Activated naive CD4-positive, alpha-beta T cell treated with Interleukin-2 at 50 U/mL for 16 hours (primary cell): ENCODE data around the gene BRF1.
A peak's percentile ranks its signal among the peaks of the same experiment; 100 is the strongest.
"Not testable (repeated sequence)": the region's sequence is repeated elsewhere in the genome, so short reads cannot be mapped to it uniquely, and the experiment has no call there.

ENCODE experiments used
- DNase-seq: peaks from one replicate; pipeline ENCODE4 v3.0.0-alpha.2; 2020

The BRF1 gene

DNA sequence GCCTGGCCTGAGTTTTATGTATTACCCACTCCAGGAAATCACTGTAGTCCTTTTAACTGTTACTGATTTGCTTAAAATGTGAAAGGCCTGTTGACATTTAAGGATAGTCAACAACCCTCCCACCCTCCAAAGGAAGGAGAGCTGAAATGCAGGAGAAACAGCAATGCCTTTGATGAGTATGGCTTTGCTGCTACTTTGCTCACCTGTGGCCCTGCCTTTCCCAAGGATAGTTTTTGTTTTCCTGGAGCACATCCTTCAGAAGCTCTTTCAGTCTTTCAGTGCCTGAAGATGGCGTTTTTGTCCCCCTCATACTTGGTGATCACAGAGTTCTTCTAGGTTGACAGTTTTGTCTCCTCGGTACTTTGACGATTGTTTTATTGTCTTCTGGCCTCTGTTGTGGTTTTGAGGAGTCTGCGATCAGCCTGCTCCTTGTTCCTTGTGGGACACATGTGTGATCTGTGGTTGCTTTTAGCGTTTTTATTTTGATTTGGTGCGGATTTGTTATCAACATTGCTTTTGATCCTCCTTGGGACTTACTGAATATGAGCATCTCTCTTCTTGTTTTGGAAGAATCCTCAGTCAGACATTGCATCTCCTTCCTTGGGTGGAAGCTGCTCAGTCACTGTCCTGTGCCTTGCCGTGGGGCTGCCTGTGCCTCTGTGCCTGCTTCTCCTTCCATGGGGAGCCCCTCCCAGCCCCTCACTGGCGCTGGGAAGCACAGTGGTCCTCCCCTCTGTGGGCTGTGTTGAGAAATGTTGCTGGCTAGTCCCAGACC lies 31.0 kb upstream of the BRF1 start:
- DNase-seq, result no peak

GRCh38 chr14:105330491-105330895 lies 29.7 kb upstream of the BRF1 start:
- no peak for DNase-seq

- DNase-seq, result no peak
Observed at GRCh38 chr14:105329411-105330150, 28.8 kb upstream of the BRF1 start.

- no peak for DNase-seq
Observed at GRCh38 chr14:105328678-105329390, 28.0 kb upstream of the BRF1 start.

DNA sequence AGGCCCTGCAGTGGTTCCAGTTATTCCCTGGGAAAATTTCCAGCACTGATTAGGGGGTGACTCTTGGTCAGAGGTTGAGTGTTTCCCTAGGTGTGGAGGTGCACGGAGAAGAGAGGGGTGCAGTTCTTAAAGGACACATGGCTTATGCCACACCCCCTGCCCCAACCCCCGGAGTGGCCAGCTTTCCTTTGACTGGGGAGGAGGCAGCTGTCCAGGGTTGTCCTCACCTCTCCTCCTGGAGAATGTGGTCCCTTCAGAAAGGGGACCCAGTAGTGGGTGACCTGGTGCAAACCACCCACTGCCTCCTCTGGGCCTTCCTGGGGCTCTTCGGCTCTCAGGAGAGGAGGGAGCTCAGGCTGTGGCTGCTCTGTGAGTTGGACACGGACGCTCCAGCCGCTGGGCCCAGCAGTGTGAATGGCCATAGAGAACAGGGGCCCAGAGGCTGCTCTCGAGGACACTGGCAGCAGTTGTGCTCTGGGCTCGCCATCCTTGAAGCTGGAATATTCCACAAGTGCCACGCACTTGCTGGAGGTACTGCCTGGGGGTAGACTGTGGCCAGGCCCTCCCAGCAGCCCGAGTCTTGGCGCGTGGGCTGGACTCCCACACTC lies 27.4 kb upstream of the BRF1 start:
- no peak for DNase-seq

DNA sequence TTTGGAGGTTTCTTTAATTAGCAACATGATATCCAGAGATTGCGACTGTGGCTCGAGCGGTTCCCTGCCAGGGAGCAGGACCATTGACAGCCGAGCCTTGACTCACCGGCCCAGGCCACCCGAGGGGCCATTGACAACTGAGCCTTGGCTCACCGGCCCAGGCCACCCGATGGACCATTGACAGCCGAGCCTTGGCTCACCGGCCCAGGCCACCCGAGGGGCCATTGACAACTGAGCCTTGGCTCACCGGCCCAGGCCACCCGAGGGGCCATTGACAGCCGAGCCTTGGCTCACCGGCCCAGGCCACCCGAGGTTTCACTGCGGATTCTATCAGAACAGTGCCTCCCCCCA lies 26.9 kb upstream of the BRF1 start:
- DNase-seq, result not testable (repeated sequence)

GRCh38 chr14:105326891-105327694 lies 26.3 kb upstream of the BRF1 start:
- no peak for DNase-seq

- DNase-seq, result no peak
Observed at GRCh38 chr14:105326568-105326867, 25.7 kb upstream of the BRF1 start.

GRCh38 chr14:105325716-105326567 lies 25.1 kb upstream of the BRF1 start:
- no peak for DNase-seq

DNA sequence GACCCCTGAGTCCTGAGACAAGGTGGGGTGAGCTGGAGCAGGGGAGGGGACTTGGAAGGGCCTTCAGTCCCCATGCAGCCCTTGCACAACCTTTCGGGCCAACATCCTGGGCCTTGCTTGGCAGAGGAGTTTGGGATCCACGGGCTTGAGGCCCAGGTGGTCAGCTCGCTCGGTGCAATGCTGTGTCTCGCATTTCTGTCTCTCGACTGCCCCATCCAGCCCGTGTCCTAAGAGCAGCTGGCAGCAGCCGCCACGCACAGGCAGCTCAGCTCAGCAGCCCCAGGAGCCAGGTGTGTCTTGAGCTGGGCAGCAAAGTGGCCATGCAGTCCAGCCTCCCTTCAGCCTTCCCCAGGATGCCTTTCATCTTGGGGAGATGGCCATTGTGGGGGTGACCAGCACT lies 24.5 kb upstream of the BRF1 start:
- DNase-seq, result no peak

GRCh38 chr14:105324871-105325270 lies 24.1 kb upstream of the BRF1 start:
- DNase-seq, result no peak

- DNase-seq, result no peak
Observed at GRCh38 chr14:105324080-105324778, 23.4 kb upstream of the BRF1 start.

DNA sequence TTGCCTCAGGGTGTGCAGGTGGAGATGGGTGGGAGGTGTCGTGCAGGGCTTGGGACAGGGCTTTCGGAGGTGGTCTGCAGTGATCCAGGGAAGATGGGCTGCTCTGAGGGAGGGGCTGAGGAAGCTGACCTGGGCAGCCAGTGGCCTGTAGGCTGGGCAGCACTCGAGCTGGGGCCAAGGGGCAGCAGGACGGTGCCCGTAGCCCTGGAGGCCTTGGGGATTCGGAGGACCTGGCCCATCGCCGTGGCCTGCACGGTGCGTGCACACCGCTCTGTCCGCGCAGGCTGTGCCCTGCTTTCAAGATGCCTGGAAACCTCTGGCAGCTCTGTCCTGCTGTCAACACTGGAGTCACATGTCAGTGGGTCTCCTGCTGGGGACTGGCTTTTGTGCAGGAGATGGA lies 22.9 kb upstream of the BRF1 start:
- DNase-seq, result no peak

GRCh38 chr14:105322791-105323556 lies 22.2 kb upstream of the BRF1 start:
- no peak for DNase-seq

GRCh38 chr14:105317546-105317945 lies 16.7 kb upstream of the BRF1 start:
- no peak for DNase-seq

- DNase-seq, result no peak
Observed at GRCh38 chr14:105316968-105317510, 16.2 kb upstream of the BRF1 start.

- no peak for DNase-seq
Observed at GRCh38 chr14:105316577-105316941, 15.8 kb upstream of the BRF1 start.

DNA sequence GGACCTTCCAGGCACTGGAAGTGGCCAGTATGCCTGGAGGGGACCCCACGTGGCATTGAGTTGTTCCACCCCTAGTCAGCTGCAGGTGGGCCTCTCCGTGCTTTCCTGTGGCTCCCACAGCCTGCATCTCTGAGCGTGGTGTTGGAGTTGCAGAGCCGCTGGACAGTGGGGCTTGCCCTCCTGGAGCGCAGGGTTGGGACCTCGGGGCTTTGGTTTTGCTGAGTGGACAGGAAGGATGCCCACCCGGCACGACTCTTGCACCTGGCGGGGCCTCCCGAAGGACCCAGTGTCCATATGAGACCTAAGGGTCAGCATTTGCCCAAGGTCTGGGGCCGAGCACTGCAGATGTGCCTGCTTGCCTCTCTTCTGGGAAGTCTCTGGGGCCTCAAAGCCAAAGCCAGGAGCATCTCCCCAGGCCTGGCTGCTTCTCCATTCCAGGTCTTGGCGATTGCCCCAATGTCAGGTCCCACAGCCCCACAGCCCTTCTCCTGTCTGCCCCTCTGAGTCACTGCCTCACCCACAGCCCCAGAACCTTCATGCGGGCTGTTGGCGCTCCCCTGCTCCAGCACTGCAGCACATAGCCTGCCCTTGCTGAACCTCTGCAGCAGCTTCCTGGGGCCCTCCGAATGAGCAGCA lies 15.3 kb upstream of the BRF1 start:
- peak; percentile 6 for DNase-seq

DNA sequence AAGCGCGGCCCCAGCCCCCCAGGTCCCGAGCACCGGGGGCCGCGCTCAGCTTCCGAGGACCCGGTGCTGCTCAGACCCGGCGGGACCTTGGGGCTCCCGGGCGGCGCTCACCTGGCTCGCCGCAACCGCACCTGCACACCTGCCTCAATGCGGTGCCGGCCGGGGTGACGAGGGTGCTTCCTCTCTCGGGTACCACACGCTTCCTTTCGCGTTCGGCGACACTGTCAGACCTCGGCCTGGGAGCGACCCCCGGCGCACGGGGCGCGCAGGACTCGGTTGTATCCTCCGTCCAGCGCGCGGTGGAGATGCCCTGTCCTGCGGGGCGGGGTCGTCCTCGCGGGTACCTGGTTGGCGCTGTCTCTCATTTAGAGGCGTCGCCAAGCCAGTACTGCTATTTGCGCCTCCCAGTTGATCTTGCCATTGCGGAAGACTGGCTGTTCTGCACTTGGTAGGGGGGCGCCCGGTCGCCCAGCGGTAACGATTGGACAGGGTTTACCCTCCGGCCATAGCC lies 14.5 kb upstream of the BRF1 start:
- DNase-seq, result peak; percentile 38
